Stimulated activated CD8-positive, alpha-beta memory T cell treated with anti-CD3 and anti-CD28 coated beads, Interleukin-15, amount 100 ng/mL, for 4 hours (primary cell): ENCODE measurements around the gene GSN.

Source experiments
- DNase-seq, 2 donors: peaks; one replicate each; pipeline ENCODE4 v3.0.0-alpha.2; 2020; ENCODE audit warnings: low read depth in 2 of 2

Gene GSN

DNA sequence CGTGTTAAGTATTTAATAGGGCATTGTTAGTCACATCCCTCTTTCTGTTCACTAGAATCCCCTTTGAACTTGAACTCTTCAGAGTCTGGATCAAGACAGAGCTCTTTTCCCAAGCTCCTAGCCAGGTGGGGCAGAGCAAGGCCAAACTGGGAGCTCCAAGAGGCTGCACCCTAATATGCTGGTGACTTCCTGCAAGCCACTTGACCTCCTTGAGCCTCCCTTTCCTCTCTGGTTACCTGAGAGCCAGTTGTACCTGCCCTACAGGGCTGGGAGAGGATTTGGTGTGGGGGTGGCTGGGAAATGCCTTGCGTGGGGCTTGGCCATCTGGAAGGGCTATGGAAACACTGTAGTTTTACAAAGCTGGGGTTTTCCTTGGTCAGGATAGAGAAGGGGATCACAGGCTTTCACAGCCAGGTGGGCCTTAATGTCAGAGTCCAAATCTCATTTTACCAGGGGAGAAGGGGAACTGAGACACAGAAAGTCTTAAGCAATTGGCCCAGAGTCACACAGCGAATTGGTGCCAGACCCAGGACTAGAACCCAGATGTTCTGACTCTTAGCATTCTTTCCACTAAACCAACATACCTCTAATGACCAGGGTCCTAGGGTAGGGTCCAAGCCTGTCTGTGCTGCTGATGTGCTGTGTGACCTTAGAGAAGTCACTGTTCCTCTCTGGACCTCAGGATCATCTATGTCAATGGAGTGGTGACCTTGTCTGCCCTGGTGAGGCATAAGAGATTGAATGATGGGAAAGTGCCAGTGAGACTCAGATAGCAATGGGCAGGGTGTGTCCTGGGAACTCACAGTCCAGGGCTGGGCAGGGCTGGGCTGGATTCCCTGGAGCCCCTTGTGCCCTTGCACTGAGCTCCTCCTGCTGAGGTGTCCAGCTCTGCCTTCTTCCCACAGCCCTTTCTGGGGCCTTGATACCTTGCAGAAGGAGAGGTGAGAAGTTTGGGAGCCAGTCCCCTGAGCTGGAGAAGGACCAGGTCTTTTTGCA lies 35.8 kb downstream of the GSN start:
- no peak for DNase-seq

DNA sequence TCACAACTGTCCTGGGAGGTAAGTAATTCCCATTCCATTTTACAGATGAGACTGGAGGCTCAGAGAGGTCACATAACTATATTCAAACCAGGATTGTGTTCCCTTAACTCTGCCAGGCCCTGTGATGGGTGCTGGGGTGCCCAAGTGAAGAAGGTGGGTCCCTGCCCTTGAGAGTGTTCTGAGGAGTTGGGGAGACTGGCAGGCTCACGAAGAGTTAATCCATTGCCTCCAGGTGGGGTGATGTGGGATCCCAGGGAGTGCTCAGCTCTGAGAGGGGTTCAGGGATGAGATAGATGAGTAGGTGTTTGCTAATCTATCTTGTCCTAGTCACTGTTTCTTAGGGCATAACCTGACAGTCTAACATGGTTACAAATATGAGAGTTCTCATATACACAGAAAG lies 36.7 kb downstream of the GSN start:
- DNase-seq, result no peak

DNA sequence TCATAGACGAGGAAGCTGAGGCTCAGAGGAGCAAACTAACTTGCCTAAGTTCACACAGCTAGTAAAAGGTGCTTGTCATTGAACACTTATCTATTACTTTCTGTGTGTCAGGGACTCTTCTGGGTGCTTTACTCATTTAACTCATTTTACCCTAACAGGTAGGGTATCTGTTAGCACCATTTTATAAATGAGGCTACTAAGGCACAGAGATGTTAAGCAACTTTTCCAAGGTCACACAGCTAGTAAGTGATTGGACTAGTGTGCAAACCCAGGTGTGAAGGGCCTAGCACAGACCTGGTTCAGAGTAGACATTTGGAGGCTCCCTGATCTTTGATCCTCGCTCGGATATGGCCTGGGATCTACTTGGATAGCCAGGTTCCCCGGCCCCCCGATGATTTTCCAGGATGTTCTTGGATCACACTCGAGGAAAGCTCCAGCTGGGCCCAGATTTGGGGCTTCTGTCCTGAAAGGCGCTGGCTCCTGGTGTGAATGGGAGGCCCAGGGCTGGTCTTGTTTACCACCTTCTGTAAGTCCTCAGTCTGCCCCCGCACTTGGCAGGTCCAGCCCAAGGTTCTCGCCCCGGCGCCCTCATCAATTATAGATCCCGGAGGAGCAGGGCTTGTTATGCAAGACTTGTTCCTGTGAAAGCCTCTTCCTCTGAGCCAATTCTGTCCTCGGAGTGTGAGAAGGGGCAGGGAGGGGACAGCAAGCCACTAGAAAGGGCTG lies 37.5 kb downstream of the GSN start:
- DNase-seq, result no peak

DNA sequence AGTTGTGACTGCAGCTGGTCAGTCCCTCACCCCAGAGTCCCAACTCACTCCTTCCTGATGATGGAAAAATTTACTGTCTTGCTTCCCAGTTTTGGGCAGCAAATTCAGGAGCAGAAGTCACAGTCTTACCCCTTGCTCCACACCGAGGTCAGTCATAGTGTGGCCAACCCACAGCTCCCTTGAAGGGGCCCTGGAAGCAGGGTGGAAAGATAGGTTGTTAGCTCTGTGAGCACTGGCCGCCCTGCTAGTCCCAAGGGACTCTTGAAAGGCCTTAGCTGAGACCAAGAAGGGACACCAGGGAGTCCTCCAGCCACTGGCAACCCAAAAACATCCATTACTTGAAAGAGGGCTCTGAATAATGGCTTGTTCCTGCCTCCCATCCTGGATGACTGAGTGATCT lies 40.0 kb downstream of the GSN start:
- DNase-seq, result no peak

DNA sequence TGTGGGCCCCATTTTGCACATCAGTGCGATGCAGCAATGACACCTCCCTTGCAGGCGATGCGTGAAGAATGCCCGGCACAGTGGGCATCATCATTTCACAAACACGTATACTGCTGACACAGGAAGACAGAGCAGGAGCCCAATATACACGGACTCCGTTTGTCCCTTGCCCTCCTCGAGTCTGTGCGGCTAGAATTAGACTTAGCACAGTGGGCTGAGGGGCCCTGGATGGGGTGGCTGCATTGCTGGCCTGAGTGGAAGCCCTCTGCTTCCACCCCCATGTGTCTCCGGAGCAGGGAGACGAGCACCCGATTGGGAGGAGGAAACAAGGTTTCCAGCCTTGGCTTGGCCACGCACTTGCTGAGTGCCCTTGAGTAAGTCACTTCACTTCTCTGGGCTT lies 40.8 kb downstream of the GSN start:
- DNase-seq, result no peak

DNA sequence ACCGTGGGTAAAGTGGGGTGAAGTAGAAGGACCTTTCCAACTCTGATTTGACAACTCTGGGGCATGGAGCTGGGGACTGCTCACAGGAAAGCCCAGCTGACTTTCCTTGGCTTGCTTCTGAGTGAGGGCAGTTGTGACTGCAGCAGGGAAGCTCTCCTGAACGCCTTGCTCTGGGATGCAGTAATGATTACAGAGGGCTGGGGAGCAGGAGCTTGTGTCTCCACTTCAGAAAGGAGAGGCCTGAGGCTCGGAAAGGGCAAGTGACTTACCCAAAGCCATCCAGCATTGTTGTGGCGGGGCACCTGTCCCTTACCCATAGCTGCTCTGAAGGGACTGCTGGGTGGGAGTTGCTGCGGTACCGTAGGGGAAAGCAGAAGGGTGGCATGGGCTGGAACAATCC lies 41.2 kb downstream of the GSN start:
- DNase-seq, result no peak

DNA sequence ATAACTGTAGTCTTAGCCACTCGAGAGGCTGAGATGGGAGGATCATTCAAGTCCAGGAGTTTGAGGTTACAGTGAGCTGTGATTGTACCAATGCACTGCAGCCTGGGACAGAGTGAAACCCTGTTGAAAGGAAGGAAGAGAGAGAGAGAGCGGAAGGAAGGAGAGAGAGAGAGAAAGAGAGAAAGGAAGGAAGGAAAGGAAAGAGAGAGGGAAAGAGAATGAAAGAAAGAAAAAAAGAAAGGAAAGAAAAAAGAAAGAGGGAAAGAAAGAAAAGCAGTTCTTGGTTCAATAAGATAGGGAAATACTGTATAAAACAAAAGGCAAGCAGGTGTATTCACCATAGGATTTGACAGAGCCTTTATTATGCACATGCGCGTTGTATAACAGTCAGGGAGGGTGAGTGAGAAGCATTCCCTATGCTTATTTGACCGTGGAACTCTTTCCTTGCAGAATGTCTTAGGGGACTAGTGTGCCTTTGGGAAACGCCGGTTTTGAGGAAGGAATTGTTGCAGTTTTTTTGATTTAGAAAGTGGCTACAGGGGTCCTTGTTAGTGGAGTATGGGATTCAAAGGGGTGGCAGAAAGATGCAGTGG lies 42.0 kb downstream of the GSN start:
- DNase-seq, result no peak

DNA sequence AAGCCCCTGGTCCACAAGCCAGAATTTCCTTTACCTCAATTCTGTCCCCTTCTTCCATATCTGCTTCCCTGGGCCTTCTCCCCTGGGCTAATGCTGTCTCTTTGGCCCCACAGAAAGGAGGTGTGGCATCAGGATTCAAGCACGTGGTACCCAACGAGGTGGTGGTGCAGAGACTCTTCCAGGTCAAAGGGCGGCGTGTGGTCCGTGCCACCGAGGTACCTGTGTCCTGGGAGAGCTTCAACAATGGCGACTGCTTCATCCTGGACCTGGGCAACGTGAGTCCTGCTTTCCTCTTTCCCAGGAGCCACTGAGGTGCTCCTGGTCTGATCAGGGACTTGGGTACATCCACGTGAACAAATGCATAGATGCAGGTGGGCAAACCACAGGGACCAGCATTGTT lies 42.6 kb downstream of the GSN start:
- no peak for DNase-seq

DNA sequence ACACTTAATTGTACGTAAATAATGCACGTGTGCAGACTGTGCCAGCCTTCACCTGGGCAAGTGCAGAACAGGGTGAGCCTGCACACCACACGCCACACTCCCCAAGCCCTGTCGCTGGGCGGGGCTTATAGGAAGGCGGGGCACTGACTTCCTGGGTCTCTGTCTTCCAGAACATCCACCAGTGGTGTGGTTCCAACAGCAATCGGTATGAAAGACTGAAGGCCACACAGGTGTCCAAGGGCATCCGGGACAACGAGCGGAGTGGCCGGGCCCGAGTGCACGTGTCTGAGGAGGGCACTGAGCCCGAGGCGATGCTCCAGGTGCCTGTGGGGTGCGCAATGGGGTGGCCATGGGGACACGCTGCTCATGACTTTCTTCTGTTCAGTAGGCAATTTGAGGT lies 44.2 kb downstream of the GSN start:
- DNase-seq, result no peak

DNA sequence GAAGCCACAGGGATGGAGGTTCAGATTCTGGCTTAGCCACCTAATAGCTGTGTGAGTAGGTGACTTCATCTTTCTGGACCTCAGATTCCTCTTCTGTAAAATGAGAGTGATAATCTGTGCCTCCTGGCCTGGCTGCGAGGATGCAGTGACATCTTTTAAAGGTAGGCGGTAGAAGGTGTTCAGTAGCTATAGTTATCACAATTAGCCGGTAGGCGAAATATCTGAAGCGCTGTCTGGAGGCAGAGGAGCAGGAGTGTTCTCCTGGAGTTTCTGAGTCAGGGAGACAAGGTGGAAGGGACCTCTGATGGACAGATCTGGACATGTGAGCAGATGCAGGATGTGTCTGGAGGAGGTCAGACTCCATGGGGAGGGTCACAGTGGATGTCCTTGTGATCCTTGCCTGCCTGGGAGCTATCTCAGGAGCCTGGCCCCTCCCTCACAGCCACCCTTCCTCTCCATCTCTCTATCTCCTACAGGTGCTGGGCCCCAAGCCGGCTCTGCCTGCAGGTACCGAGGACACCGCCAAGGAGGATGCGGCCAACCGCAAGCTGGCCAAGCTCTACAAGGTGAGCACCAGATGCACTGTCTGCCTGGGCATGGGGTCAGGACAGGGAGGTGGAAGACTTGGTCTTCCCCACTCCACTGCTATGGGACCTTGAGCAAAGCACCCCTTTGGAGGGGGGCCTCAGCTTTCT lies 45.6 kb downstream of the GSN start:
- DNase-seq, result no peak

DNA sequence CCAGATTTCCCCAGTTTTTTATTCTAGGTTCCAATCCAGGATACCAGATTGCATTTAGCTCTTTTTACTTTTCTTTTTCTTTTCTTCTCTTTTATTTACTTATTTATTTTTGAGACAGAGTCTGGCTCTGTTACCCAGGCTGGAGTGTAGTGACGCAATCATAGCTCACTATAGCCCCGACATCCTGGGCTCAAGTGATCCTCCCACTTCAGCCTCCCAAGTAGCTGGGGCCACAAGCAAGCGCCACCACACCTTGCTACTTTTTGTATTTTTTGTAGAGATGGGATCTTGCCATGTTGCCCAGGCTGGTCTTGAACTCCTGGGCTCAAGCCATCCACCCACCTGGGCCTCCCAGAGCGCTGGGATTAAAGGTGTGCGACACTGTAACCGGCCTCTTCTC lies 48.4 kb downstream of the GSN start:
- DNase-seq, result no peak

DNA sequence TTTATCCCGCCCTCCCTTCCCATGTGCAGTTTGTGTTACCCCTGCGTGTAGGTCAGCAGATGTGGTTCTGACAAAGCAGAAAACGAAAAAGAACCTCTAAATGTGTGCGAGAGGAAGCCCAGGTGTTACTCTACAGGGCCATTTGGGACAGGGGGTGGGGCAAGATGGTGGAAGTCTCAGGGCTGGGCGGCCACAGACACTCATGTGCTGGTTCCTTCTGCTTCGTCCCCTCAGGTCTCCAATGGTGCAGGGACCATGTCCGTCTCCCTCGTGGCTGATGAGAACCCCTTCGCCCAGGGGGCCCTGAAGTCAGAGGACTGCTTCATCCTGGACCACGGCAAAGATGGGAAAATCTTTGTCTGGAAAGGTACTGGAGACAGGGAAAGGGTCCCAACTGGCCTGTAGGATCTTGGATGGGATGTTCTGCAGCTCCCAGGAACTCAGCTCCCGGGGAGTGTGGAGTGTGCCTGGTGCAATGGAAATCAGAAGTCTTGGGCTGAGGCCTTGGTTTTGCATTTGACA lies 49.0 kb downstream of the GSN start:
- no peak for DNase-seq

DNA sequence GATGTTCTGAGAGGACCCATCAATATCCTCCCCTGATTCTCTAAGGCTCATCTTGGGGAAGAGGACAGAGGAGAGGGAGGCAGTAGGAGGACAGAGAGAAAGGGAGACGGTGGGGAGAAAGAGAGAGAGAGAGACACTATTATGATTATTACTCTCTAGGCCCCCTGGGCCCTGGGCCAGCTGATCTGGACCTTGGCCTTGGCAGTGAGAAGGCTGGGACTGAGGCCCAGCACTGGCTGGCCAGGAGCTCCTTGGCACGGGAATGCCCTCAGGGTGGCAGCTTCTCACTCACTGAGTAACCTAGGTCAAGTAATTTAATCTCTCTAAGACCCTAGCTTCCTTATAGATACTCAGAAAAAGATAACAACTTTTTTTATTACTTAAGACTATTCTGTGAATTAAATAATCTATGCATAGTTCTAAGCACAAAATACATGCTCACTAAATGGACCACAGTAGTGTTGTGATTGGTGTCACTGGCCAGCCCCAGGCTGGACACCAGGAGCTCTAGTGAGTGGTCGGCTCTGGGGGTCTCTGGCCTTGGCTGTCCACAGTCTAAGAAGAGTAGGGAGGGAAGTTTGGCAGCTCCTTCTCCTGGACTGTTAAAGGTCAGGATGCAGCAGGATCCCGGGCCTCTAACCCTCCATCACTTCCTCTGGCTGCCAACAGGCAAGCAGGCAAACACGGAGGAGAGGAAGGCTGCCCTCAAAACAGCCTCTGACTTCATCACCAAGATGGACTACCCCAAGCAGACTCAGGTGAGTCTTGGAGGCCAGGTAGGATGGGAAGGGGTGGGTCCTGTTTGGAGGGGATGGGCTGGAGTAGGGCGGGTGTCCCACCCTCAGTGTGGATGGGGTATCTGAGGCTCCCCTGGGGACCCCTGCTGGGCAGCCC lies 50.0 kb downstream of the GSN start:
- DNase-seq, result no peak

DNA sequence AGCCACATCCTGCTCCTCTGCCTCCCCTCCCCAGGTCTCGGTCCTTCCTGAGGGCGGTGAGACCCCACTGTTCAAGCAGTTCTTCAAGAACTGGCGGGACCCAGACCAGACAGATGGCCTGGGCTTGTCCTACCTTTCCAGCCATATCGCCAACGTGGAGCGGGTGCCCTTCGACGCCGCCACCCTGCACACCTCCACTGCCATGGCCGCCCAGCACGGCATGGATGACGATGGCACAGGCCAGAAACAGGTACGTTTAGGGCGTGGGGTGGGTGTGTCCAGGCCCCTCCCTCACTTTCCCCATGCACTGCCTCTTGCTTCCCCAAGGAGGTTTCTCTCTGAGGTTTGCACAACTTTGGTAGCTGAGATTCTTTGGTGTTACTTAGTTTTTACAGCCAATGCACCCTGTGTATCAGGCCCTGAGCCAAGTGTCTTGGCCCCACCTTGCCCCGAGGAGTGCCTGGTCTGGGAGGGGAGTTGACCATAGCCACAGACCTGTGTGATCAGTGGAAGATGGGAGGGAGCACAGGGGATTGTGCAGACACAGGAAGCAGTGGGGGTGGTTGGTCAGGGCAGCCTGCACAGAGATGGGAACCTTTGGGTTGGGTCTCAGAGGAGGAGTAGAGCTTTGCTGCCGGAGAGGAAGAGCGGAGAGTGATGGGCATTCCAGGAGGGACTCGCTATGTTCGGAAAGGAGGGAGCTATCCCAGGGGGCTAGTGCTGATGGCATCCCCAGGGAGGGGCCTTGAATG lies 50.8 kb downstream of the GSN start:
- DNase-seq, result no peak

DNA sequence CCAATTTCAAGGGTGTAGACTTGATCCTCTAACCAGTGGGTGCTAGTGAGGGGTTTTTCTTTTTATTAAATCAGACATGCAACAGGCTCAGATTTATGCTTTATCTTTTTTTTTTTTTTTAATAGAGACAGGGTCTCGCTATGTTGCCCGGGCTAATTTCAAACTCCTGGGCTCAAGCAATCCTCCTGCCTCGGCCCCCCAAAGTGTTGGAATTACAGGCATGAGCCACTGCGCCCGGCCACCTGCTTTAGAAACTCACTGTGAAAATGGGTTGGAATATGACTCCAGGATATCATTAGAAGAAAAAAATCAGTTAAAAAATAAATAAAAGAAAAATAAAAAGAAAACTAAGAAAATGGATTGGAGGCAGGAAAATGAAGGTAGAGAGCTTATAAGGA lies 51.4 kb downstream of the GSN start:
- DNase-seq, result no peak

DNA sequence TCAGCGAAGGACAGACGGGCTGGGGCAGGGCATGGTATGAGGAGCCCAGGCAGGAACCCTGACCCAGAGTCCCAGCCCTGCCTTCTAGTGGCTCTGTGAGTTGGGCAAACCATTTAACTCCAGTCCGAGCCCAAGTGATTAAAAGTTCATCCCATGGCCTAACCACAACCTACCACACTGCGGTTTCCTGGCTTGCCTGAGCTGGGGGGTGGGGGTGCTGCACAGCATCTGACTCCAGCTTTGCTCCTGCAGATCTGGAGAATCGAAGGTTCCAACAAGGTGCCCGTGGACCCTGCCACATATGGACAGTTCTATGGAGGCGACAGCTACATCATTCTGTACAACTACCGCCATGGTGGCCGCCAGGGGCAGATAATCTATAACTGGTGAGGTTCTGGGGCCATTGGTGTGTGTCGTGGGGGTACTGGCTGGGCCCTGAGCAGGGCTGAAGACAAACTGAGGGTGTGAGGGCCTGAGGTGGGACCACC lies 53.1 kb downstream of the GSN start:
- DNase-seq, result no peak

DNA sequence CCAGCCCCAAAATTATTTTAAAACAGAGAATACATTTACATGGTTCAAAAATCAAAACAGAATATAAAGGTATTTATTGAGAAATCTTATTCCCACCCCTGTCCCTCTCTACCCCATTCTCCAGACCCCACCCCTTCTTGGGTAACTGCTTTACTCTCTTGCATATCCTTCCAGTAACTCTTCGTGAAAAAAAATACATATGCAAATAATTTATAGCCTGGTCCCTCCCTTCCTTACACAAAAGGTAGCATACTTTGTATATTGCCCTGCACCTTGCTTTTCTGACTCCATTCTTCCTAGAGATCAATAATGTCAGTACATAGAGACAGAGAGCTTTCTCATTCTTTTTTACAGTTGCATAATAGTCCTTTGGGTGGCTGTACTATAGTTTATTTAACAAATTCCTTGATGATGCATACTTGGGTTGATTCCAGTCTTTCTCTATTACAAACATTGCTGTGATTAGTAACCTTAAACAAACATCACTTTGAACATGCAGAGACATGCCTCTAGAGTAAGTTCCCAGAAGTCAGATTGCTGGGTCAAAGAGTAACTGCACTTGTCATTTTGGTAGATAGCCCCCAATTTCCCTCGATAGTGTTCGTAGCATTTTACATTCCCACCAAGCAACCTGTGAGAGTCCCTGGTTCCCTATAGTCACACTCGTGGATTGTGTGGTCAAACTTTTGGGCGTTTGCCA lies 54.2 kb downstream of the GSN start:
- no peak for DNase-seq

DNA sequence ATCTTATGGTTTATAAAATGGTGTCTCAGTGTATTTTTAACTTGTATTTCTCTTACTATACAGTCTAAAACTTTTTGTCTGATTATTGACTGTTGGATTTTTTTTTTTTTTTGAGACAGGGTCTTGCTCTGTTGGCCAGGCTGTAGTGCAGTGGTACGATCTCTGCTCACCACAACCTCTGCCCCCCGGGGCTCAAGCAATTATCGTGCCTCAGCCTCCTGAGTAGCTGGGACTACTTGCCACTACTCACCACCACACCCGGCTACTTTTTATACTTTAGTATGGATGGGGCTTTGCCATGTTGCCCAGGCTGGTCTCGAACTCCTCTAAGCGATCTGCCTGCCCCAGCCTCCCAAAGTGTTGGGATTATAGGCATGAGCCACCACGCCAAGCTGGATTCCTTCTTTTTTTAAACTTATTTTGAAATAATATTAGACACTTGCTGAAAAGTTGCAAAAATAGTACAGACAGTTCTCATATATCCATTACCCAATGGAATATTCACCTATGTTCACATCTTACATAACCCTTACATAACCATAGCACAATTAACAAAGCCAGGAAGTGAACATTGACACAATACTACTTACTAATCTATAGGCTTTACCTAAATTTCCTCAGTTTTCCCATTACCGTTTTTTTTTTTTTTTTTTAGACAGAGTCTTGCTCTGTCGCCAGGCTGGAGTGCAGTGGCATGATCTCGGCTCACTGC lies 54.9 kb downstream of the GSN start:
- no peak for DNase-seq
